Measurements from ENCODE around the gene LTB4R2. TPM values are rescaled to one million over a fixed set of nuclear protein-coding genes. Genes with fewer than 3 reads are reported as not detected.

Gene LTB4R2
- total and polyA plus RNA-seq, 2 experiments from 2014 or later, result 0.45 to 3.5 TPM

DNA sequence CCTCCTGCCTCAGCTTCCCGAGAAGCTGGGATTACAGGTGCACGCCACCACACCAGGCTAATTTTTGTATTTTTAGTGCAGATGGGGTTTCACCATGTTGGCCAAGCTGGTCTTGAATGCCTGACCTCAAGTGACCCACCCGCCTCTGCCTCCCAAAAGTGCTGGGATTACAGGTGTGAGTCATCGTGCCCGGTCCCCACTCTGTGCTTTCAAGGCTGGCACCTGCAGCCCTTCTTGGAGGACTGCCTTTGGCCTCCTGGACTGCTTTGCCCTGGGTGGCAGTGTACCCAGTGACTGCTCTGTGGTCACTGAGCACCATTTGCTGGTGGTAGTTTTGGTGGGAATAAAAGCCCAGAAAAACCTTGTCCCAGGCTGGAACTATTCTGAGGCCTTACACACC, 22.9 kb upstream of the LTB4R2 start:
- no peak for DNase-seq
- H3K27me3 ChIP-seq (replicated peaks; ENCODE audit: insufficient read depth), result no peaks in the 10 kb centered on the region
- H3K27ac ChIP-seq, result no peak overlapping the region
- no peak overlapping the region for H3K9ac ChIP-seq
- TF ChIP-seq EZH2phosphoT487 (IDR thresholded peaks at IDR 0.05; ENCODE audit: insufficient read depth, low read depth), result no peak
- no peak for TF ChIP-seq EZH2 (IDR thresholded peaks at IDR 0.05; ENCODE audit: insufficient read depth, poor library complexity, severe bottlenecking)
- H3K4me3 ChIP-seq, result no peak overlapping the region
- no peaks in the 10 kb centered on the region for H3F3A ChIP-seq (ENCODE audit: insufficient read depth)
- H3K9me2 ChIP-seq (ENCODE audit: insufficient read depth), result no peaks in the 10 kb centered on the region
- H3K36me3 ChIP-seq (ENCODE audit: low read depth), result no peaks in the 10 kb centered on the region
- H3K4me1 ChIP-seq (ENCODE audit: insufficient read depth), result no peaks in the 10 kb centered on the region
- WGBS, 2 experiments (ENCODE audit: low coverage in 1 of 2, low lambda C conversion rate in 2 of 2, missing lambda C conversion rate in 2 of 2), result 97 to 100% methylated on average over 5 of the region's 5 CpGs
- H2AFZ ChIP-seq, result no peak overlapping the region
- in situ Hi-C loops (cut with MboI), result no loop called here
- H4K20me1 ChIP-seq (ENCODE audit: insufficient read depth), result no peaks in the 10 kb centered on the region
- H3K4me2 ChIP-seq (ENCODE audit: unreplicated experiment), result no peak overlapping the region
- no peaks in the 10 kb centered on the region for H3K9me3 ChIP-seq (ENCODE audit: low read depth)
- no peaks in the 10 kb centered on the region for H3K79me2 ChIP-seq (ENCODE audit: insufficient read depth)

DNA sequence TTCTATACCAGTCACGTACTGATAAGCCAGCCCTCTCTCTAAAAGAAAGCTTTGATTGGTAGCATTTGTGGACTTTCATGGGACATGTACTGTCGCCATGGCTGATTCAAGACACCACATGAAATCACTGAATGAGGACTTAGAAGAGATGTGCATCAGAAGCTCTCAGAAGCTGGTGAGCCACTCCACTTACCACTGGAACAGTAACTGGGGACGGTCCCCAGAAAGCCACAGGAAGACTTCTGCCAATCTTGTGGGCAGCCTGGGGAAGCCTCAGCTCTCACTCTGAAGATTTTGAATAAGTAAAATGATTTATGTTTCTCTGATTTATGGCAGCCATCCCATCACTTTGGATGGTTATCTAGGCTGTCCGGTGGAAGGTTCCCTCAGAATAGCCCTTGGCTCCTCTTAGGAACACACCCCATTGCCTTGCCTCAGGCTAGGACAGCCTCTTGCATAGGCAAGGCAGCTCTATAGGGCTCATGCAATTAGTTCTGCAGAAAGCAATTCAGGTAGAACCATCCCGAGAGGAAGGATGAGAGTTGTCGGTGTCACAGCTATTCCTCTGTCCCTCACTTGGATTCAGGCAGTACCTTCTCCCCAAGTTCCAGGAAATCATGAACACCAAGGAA, 20.2 kb upstream of the LTB4R2 start:
- H3K4me3 ChIP-seq, result no peak overlapping the region
- no peaks in the 10 kb centered on the region for H3K79me2 ChIP-seq (ENCODE audit: insufficient read depth)
- no peak overlapping the region for H3K4me2 ChIP-seq (ENCODE audit: unreplicated experiment)
- WGBS, 2 experiments (ENCODE audit: low coverage in 1 of 2, low lambda C conversion rate in 2 of 2, missing lambda C conversion rate in 2 of 2), result 76 to 80% methylated on average over 6 of the region's 6 CpGs
- no peaks in the 10 kb centered on the region for H4K20me1 ChIP-seq (ENCODE audit: insufficient read depth)
- H3K9ac ChIP-seq, result no peak overlapping the region
- no peaks in the 10 kb centered on the region for H3K27me3 ChIP-seq (replicated peaks; ENCODE audit: insufficient read depth)
- in situ Hi-C loops (cut with MboI), result loop anchor here (10.0 kb wide), 1 partner anchor 45 kb away; the partner anchor contains the start of gene TINF2
- no peak for TF ChIP-seq EZH2phosphoT487 (IDR thresholded peaks at IDR 0.05; ENCODE audit: insufficient read depth, low read depth)
- no peak for TF ChIP-seq EZH2 (IDR thresholded peaks at IDR 0.05; ENCODE audit: insufficient read depth, poor library complexity, severe bottlenecking)
- no peaks in the 10 kb centered on the region for H3K9me2 ChIP-seq (ENCODE audit: insufficient read depth)
- no peaks in the 10 kb centered on the region for H3F3A ChIP-seq (ENCODE audit: insufficient read depth)
- H3K36me3 ChIP-seq (ENCODE audit: low read depth), result no peaks in the 10 kb centered on the region; the same call in 1 of the 2 replicates
- no peaks in the 10 kb centered on the region for H3K9me3 ChIP-seq (ENCODE audit: low read depth)
- no peak for DNase-seq
- no peaks in the 10 kb centered on the region for H3K4me1 ChIP-seq (ENCODE audit: insufficient read depth)
- no peak overlapping the region for H2AFZ ChIP-seq
- H3K27ac ChIP-seq, result no peak overlapping the region

DNA sequence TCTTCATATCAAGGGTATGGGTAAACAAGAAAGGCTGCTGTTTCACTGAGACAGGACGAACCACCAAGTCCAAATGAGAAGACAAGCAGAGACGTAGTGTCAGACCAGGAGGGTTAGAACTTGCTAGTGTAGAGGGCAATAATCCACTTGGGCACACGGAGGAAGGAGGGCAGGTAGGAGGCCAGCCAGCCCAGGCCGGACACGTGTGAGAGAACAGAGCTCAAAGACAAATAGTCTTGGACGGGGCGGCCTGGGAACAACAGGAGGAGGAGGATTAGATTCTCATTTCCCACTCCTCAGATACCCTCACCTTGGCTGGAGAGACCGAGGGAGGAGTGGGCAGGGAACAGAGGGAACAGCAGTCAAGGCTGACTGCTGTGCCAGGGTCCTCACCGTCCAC, 19.2 kb upstream of the LTB4R2 start:
- no peaks in the 10 kb centered on the region for H3K4me1 ChIP-seq (ENCODE audit: insufficient read depth)
- no peaks in the 10 kb centered on the region for H3K27me3 ChIP-seq (replicated peaks; ENCODE audit: insufficient read depth)
- 85% methylated on average over 9 of the region's 9 CpGs for WGBS, 2 experiments (ENCODE audit: low coverage in 1 of 2, low lambda C conversion rate in 2 of 2, missing lambda C conversion rate in 2 of 2)
- no peaks in the 10 kb centered on the region for H3K9me2 ChIP-seq (ENCODE audit: insufficient read depth)
- peaks cover 2% of the 10 kb centered on the region; the same call in 1 of the 2 replicates for H3K36me3 ChIP-seq (ENCODE audit: low read depth)
- no peak for DNase-seq
- TF ChIP-seq EZH2 (IDR thresholded peaks at IDR 0.05; ENCODE audit: insufficient read depth, poor library complexity, severe bottlenecking), result no peak
- no peak for TF ChIP-seq EZH2phosphoT487 (IDR thresholded peaks at IDR 0.05; ENCODE audit: insufficient read depth, low read depth)
- no peaks in the 10 kb centered on the region for H4K20me1 ChIP-seq (ENCODE audit: insufficient read depth)
- no peaks in the 10 kb centered on the region for H3F3A ChIP-seq (ENCODE audit: insufficient read depth)
- H2AFZ ChIP-seq, result no peak overlapping the region
- no peak overlapping the region for H3K4me3 ChIP-seq
- H3K4me2 ChIP-seq (ENCODE audit: unreplicated experiment), result no peak overlapping the region
- in situ Hi-C loops (cut with MboI), result loop anchor here (10.0 kb wide), 1 partner anchor 46 kb away; the partner anchor contains the start of gene TINF2
- H3K9ac ChIP-seq, result no peak overlapping the region
- no peaks in the 10 kb centered on the region for H3K9me3 ChIP-seq (ENCODE audit: low read depth)
- H3K27ac ChIP-seq, result no peak overlapping the region
- no peaks in the 10 kb centered on the region for H3K79me2 ChIP-seq (ENCODE audit: insufficient read depth)

DNA sequence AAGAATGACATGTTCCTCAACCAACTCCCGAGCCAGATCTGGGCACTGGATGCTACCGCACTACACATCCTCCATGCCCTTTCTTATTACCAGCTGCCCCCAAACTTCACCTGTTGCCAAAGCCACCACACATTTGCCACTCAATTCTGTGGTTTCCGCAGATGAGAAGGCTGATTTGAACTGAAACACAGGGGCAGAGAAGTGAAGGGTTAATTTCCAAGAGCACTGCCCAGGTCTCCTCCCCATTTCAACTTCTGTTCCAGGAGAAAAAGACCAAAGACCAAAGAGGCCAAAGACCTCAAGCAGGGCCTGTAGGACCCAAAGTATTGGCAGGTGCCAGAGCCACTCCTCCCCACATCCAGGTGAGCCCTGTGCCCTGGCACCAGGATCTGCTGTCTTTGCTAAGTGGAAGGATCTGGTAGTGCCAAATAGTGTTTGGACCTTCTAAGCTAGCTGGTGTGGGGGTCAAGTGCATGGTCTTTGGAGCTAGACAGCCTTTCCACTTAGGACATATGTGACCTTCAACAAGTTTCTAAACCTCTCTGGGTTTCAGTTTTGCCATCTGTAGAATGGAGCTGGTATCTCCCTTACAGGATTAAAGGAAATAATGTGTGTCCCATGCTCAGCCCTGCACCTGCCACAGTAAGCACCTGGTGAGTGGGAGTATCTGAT, 18.4 kb upstream of the LTB4R2 start:
- no peak for DNase-seq
- Histone ChIP-seq H3K27me3 (replicated peaks; ENCODE audit: insufficient read depth) (no peaks in the 10 kb centered on the region), H3K4me1 (ENCODE audit: insufficient read depth) (peaks cover 3% of the 10 kb centered on the region), H3K79me2 (ENCODE audit: insufficient read depth) (no peaks in the 10 kb centered on the region), H3F3A (ENCODE audit: insufficient read depth) (no peaks in the 10 kb centered on the region), H3K4me2 (ENCODE audit: unreplicated experiment) (no peak overlapping the region), H3K9me2 (ENCODE audit: insufficient read depth) (no peaks in the 10 kb centered on the region), H3K36me3 (ENCODE audit: low read depth) (peaks cover 2% of the 10 kb centered on the region; the same call in 1 of the 2 replicates), H3K4me3 (no peak overlapping the region), H3K9ac (no peak overlapping the region), H2AFZ (no peak overlapping the region), H3K9me3 (ENCODE audit: low read depth) (no peaks in the 10 kb centered on the region), H3K27ac (no peak overlapping the region), H4K20me1 (ENCODE audit: insufficient read depth) (no peaks in the 10 kb centered on the region)
- TF ChIP-seq EZH2phosphoT487 (IDR thresholded peaks at IDR 0.05; ENCODE audit: insufficient read depth, low read depth) (no peak), EZH2 (IDR thresholded peaks at IDR 0.05; ENCODE audit: insufficient read depth, poor library complexity, severe bottlenecking) (no peak)
- WGBS, 2 experiments (ENCODE audit: low coverage in 1 of 2, low lambda C conversion rate in 2 of 2, missing lambda C conversion rate in 2 of 2), result 69 to 79% methylated on average over 3 of the region's 3 CpGs
- in situ Hi-C loops (cut with MboI), result loop anchor here (10.0 kb wide), 1 partner anchor 47 kb away; the partner anchor contains the start of gene TINF2
